Prostate gland (tissue), 2 donors: ENCODE measurements around the gene FAXDC2.

Source experiments
- CTCF ChIP-seq, 4 experiments: fragments of 200-600 bp in 2 of 4; fragments of 450-650 bp in 2 of 4; sonication (generic) in 2 of 4; IDR thresholded peaks; 1 replicate in 3 of 4; 2 replicates in 1 of 4; pipeline ENCODE4 v1.5.1; 2016 to 2019; ENCODE audit warnings: antibody characterized with exemption in 4 of 4, mild to moderate bottlenecking in 2 of 4, moderate library complexity in 2 of 4
- POLR2A ChIP-seq: fragments of 450-650 bp; IDR thresholded peaks from one replicate; pipeline ENCODE4 v1.6.1; 2016; ENCODE audit warnings: antibody characterized with exemption, mild to moderate bottlenecking
- POLR2AphosphoS5 ChIP-seq: sonication (generic); formaldehyde crosslinking; IDR thresholded peaks from one replicate; pipeline ENCODE4 v1.6.1; 2017; ENCODE audit warnings: antibody characterized with exemption

- TF ChIP-seq CTCF (IDR thresholded peaks at IDR 0.05) (no peak), POLR2A (no peak), POLR2AphosphoS5 (no peak)
Measured at GRCh38 chr5:154895606-154896561, 45.5 kb upstream of the FAXDC2 start.
